GM06990 (cell line): ENCODE data around the gene A2M.

Source experiments
- DNase-seq: peaks from one replicate; pipeline ENCODE4 v3.0.0-alpha.2; 2011; ENCODE audit not compliant: insufficient read length; ENCODE audit errors: extremely low read depth
- H3K27me3 ChIP-seq: replicated peaks from 2 replicates; pipeline ENCODE4 v1.6.0; 2011; ENCODE audit warnings: low read length; ENCODE audit not compliant: control insufficient read depth, insufficient read depth
- H3K36me3 ChIP-seq: 2 replicates; pipeline ENCODE4 v1.5.1; 2011; ENCODE audit warnings: low read length; ENCODE audit not compliant: control insufficient read depth, insufficient read depth
- H3K4me3 ChIP-seq: replicated peaks from 2 replicates; pipeline ENCODE4 v1.5.1; 2011; ENCODE audit warnings: low read depth, mild to moderate bottlenecking, control low read depth, low read length
- CTCF ChIP-seq: IDR thresholded peaks from 2 replicates; pipeline ENCODE4 v1.5.1; 2011; ENCODE audit warnings: low read length, control low read depth, mild to moderate bottlenecking, inconsistent platforms; ENCODE audit not compliant: insufficient read depth, poor library complexity, severe bottlenecking

Gene A2M

GRCh38 chr12:9077152-9078031 is 38.3 kb downstream of the A2M start:
- no peaks in the 10 kb centered on the region for H3K36me3 ChIP-seq

GRCh38 chr12:9076733-9077132 is 39.0 kb downstream of the A2M start:
- Histone ChIP-seq H3K36me3 (no peaks in the 10 kb centered on the region), H3K27me3 (peaks cover 3% of the 10 kb centered on the region), H3K4me3 (no peak overlapping the region)
- no peak for DNase-seq
- TF ChIP-seq CTCF, result no peak

More at GRCh38 chr12:9077152-9078031, 38.3 kb downstream of the A2M start:
- peaks cover 3% of the 10 kb centered on the region for H3K27me3 ChIP-seq
- DNase-seq, result no peak
- no peak overlapping the region for H3K4me3 ChIP-seq
- no peak for TF ChIP-seq CTCF

- no peak for DNase-seq
- H3K27me3 ChIP-seq, result peaks cover 3% of the 10 kb centered on the region
- no peak for TF ChIP-seq CTCF
- H3K36me3 ChIP-seq, result no peaks in the 10 kb centered on the region
- no peak overlapping the region for H3K4me3 ChIP-seq
Measured at GRCh38 chr12:9075138-9075535, 40.6 kb downstream of the A2M start.

- H3K36me3 ChIP-seq, result no peaks in the 10 kb centered on the region
- no peak for TF ChIP-seq CTCF
- DNase-seq, result no peak
- peaks cover 3% of the 10 kb centered on the region for H3K27me3 ChIP-seq
- no peak overlapping the region for H3K4me3 ChIP-seq
Measured at GRCh38 chr12:9074484-9075137, 41.1 kb downstream of the A2M start.

- Histone ChIP-seq H3K27me3 (peaks cover 3% of the 10 kb centered on the region), H3K4me3 (no peak overlapping the region), H3K36me3 (no peaks in the 10 kb centered on the region)
- TF ChIP-seq CTCF, result no peak
- DNase-seq, result no peak
Measured at GRCh38 chr12:9073076-9073475, 42.6 kb downstream of the A2M start.
